ENCODE measurements around the gene WASF3.

The WASF3 gene, protein sequence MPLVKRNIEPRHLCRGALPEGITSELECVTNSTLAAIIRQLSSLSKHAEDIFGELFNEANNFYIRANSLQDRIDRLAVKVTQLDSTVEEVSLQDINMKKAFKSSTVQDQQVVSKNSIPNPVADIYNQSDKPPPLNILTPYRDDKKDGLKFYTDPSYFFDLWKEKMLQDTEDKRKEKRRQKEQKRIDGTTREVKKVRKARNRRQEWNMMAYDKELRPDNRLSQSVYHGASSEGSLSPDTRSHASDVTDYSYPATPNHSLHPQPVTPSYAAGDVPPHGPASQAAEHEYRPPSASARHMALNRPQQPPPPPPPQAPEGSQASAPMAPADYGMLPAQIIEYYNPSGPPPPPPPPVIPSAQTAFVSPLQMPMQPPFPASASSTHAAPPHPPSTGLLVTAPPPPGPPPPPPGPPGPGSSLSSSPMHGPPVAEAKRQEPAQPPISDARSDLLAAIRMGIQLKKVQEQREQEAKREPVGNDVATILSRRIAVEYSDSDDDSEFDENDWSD

DNA sequence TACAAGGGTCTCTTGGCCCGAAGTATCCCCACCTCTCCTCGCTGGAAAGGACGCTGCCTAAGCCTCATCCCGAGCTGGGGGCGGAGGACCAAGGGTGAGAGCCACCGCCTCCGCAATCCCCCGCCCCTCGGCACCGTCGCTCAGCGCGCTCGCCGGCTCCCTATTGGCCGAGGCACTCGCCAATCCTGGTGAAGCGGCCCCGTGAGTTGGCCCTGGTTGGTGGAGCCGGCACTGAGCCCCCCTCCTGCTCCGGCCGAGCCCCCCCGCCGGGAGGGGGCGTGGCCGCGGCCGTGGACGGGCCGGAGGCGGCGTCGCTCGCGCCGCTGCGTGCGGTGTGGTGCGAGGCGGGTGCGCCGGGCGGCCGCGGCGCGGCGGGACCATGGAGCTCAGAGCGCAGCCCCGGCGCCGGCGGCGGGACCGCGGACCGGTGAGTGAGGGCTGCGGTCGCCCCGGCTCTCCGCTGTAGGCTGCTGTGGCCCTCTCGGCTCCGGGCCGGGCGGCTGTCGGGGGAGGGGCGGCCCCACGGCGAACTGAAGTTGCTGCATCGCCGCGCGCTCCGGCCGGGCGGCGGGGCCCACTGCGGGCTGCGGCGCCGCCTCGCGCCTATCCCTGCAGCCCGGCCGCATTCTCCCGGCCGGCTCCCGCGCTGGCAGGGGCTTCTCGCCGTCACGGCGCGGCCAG is at the start of gene WASF3:
TSS of gene WASF3 (plus strand) at position 291 of the 681 bp plus-strand sequence. CDS start 84,588 bp downstream, outside the sequence.
- H3K4me3 ChIP-seq (ENCODE audit: low read length) = no peak within 1 kb of the TSS

GRCh38 chr13:26508885-26509284 is 48.6 kb upstream of the WASF3 start:
- no peak overlapping the region for H3K27ac ChIP-seq (ENCODE audit: low read depth, low read length)
- TF ChIP-seq EZH2phosphoT487 (IDR thresholded peaks at IDR 0.05; ENCODE audit: borderline replicate concordance, low read length) (no peak), CTCF (IDR thresholded peaks at IDR 0.05; ENCODE audit: low read depth, low read length, poor library complexity, severe bottlenecking) (no peak)
- no peaks in the 10 kb centered on the region for H3K36me3 ChIP-seq (ENCODE audit: control insufficient read depth, low read length)
- no peaks in the 10 kb centered on the region for H3F3A ChIP-seq (ENCODE audit: control insufficient read depth, insufficient read depth)
- H3K4me2 ChIP-seq (ENCODE audit: low read length) = no peak overlapping the region
- H3K4me1 ChIP-seq (ENCODE audit: control insufficient read depth, low read length) = no peaks in the 10 kb centered on the region
- no peaks in the 10 kb centered on the region for H4K20me1 ChIP-seq (ENCODE audit: control insufficient read depth, insufficient read depth, low read depth, low read length)
- H3K79me2 ChIP-seq (ENCODE audit: control insufficient read depth, low read length) = no peaks in the 10 kb centered on the region
- no peaks in the 10 kb centered on the region for H3K27me3 ChIP-seq (ENCODE audit: control insufficient read depth, low read length)
- no peaks in the 10 kb centered on the region for H3K9me2 ChIP-seq (replicated peaks; ENCODE audit: control insufficient read depth, low read length)
- H3K9me3 ChIP-seq (ENCODE audit: control insufficient read depth, insufficient read depth, low read length) = no peaks in the 10 kb centered on the region
- no peak overlapping the region for H3K4me3 ChIP-seq (ENCODE audit: low read length)

More for the DNA sequence above, at the start of gene WASF3:
- no peaks in the 10 kb centered on the region for H3K9me3 ChIP-seq (ENCODE audit: control insufficient read depth, insufficient read depth, low read length)
- no peak within 1 kb of the TSS for H3K27ac ChIP-seq (ENCODE audit: low read depth, low read length)
- no peaks in the 10 kb centered on the region for H3F3A ChIP-seq (ENCODE audit: control insufficient read depth, insufficient read depth)
- no peaks in the 10 kb centered on the region for H3K9me2 ChIP-seq (replicated peaks; ENCODE audit: control insufficient read depth, low read length)
- TF ChIP-seq EZH2phosphoT487 (IDR thresholded peaks at IDR 0.05; ENCODE audit: borderline replicate concordance, low read length) = no peak
- no peak for TF ChIP-seq CTCF (IDR thresholded peaks at IDR 0.05; ENCODE audit: low read depth, low read length, poor library complexity, severe bottlenecking)
- H3K36me3 ChIP-seq (ENCODE audit: control insufficient read depth, low read length) = no peaks in the 10 kb centered on the region
- 0 out of 2 replicates have a peak, but pooled peaks cover 5% of the 10 kb centered on the region for H3K27me3 ChIP-seq (ENCODE audit: control insufficient read depth, low read length)
- no peaks in the 10 kb centered on the region for H3K4me1 ChIP-seq (ENCODE audit: control insufficient read depth, low read length)
- H3K4me2 ChIP-seq (ENCODE audit: low read length) = no peak within 1 kb of the TSS
- no peaks in the 10 kb centered on the region for H4K20me1 ChIP-seq (ENCODE audit: control insufficient read depth, insufficient read depth, low read depth, low read length)
- no peaks in the 10 kb centered on the region for H3K79me2 ChIP-seq (ENCODE audit: control insufficient read depth, low read length)

DNA sequence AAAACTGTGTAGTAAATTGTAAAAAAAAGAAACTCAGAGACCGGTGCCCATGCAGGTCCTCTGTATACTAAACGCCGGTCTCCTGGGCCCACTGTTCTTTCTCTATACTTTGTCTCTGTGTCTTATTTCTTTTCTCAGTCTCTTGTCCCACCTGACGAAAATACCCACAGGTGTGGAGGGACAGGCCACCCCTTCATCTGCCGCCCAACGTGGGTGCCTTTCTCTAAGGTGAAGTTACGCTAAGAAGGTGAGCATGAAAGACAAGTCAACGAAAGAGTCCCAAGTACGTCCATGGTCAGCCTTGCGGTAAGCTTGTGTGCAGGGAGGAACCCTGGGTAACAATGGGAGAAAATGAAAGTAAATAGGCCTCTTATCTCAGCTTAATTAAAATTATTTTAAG is 48.0 kb upstream of the WASF3 start:
- Histone ChIP-seq H3K27ac (ENCODE audit: low read depth, low read length) (no peak overlapping the region), H3K4me2 (ENCODE audit: low read length) (no peak overlapping the region), H3K9me2 (replicated peaks; ENCODE audit: control insufficient read depth, low read length) (no peaks in the 10 kb centered on the region), H3K4me1 (ENCODE audit: control insufficient read depth, low read length) (no peaks in the 10 kb centered on the region), H3K4me3 (ENCODE audit: low read length) (no peak overlapping the region), H3F3A (ENCODE audit: control insufficient read depth, insufficient read depth) (no peaks in the 10 kb centered on the region), H3K27me3 (ENCODE audit: control insufficient read depth, low read length) (no peaks in the 10 kb centered on the region), H4K20me1 (ENCODE audit: control insufficient read depth, insufficient read depth, low read depth, low read length) (no peaks in the 10 kb centered on the region), H3K36me3 (ENCODE audit: control insufficient read depth, low read length) (no peaks in the 10 kb centered on the region), H3K79me2 (ENCODE audit: control insufficient read depth, low read length) (no peaks in the 10 kb centered on the region), H3K9me3 (ENCODE audit: control insufficient read depth, insufficient read depth, low read length) (no peaks in the 10 kb centered on the region)
- no peak for TF ChIP-seq EZH2phosphoT487 (IDR thresholded peaks at IDR 0.05; ENCODE audit: borderline replicate concordance, low read length)
- TF ChIP-seq CTCF (IDR thresholded peaks at IDR 0.05; ENCODE audit: low read depth, low read length, poor library complexity, severe bottlenecking) = no peak
